Memory B cell (primary cell): Measurements from ENCODE around the gene BICC1.

ENCODE experiments used
- ATAC-seq: fragments of 150-1000 bp; cut with Tn5 transposase; 2 replicates; pipeline ENCODE4 v1.10.0; 2021; ENCODE audit warnings: low read depth, mild to moderate bottlenecking, moderate library complexity
- DNase-seq, 2 donors: peaks; one replicate each; pipeline ENCODE4 v3.0.0; 2022; ENCODE audit warnings: low spot score in 2 of 2
- H3K27ac Mint-ChIP-seq: one replicate; pipeline ENCODE4 v1.8.0; 2022; ENCODE audit warnings: mild to moderate bottlenecking, moderate library complexity, mixed read lengths
- H3K27me3 Mint-ChIP-seq: one replicate; pipeline ENCODE4 v1.8.0; 2022; ENCODE audit warnings: mixed read lengths
- H3K36me3 Mint-ChIP-seq: one replicate; pipeline ENCODE4 v1.8.0; 2022; ENCODE audit warnings: mild to moderate bottlenecking, mixed read lengths
- H3K4me1 Mint-ChIP-seq: one replicate; pipeline ENCODE4 v1.8.0; 2022; ENCODE audit warnings: mixed read lengths
- H3K4me3 Mint-ChIP-seq: one replicate; pipeline ENCODE4 v1.8.0; 2022; ENCODE audit warnings: mild to moderate bottlenecking, moderate library complexity, mixed read lengths
- H3K9me3 Mint-ChIP-seq: one replicate; pipeline ENCODE4 v1.8.0; 2022; ENCODE audit warnings: mixed read lengths

Gene BICC1

GRCh38 chr10:58621379-58622077 is 108.9 kb downstream of the BICC1 start:
- Mint-ChIP-seq H3K9me3 (no peaks in the 10 kb centered on the region), H3K4me3 (no peak overlapping the region), H3K36me3 (no peaks in the 10 kb centered on the region), H3K27ac (no peak overlapping the region), H3K4me1 (no peaks in the 10 kb centered on the region), H3K27me3 (no peaks in the 10 kb centered on the region)
- ATAC-seq (no peak), DNase-seq (no peak)

GRCh38 chr10:58622246-58622645 is 109.6 kb downstream of the BICC1 start:
- Mint-ChIP-seq H3K27me3 (no peaks in the 10 kb centered on the region), H3K27ac (no peak overlapping the region), H3K4me1 (no peaks in the 10 kb centered on the region), H3K4me3 (no peak overlapping the region), H3K36me3 (no peaks in the 10 kb centered on the region), H3K9me3 (no peaks in the 10 kb centered on the region)
- no peak for DNase-seq
- no peak for ATAC-seq

GRCh38 chr10:58625070-58625469 is 112.4 kb downstream of the BICC1 start:
- DNase-seq: no peak

GRCh38 chr10:58627392-58627791 is 114.7 kb downstream of the BICC1 start:
- Mint-ChIP-seq H3K36me3 (no peaks in the 10 kb centered on the region), H3K9me3 (no peaks in the 10 kb centered on the region), H3K4me1 (no peaks in the 10 kb centered on the region), H3K27ac (no peak overlapping the region), H3K27me3 (peaks cover 2% of the 10 kb centered on the region), H3K4me3 (no peak overlapping the region)
- no peak for ATAC-seq
- DNase-seq: no peak

More at GRCh38 chr10:58625070-58625469, 112.4 kb downstream of the BICC1 start:
- no peaks in the 10 kb centered on the region for H3K36me3 Mint-ChIP-seq
- peaks cover 2% of the 10 kb centered on the region for H3K27me3 Mint-ChIP-seq
- no peak overlapping the region for H3K4me3 Mint-ChIP-seq
- no peak for ATAC-seq
- no peaks in the 10 kb centered on the region for H3K4me1 Mint-ChIP-seq
- no peaks in the 10 kb centered on the region for H3K9me3 Mint-ChIP-seq
- H3K27ac Mint-ChIP-seq: no peak overlapping the region

GRCh38 chr10:58631715-58632114 is 119.0 kb downstream of the BICC1 start:
- H3K36me3 Mint-ChIP-seq: no peaks in the 10 kb centered on the region
- peaks cover 2% of the 10 kb centered on the region for H3K27me3 Mint-ChIP-seq
- ATAC-seq (no peak), DNase-seq (no peak)
- H3K4me3 Mint-ChIP-seq: no peak overlapping the region
- H3K4me1 Mint-ChIP-seq: no peaks in the 10 kb centered on the region
- no peaks in the 10 kb centered on the region for H3K9me3 Mint-ChIP-seq
- H3K27ac Mint-ChIP-seq: no peak overlapping the region

- no peak overlapping the region for H3K4me3 Mint-ChIP-seq
- no peak overlapping the region for H3K27ac Mint-ChIP-seq
- H3K36me3 Mint-ChIP-seq: no peaks in the 10 kb centered on the region
- peaks cover 2% of the 10 kb centered on the region for H3K27me3 Mint-ChIP-seq
- ATAC-seq (no peak), DNase-seq (no peak)
- no peaks in the 10 kb centered on the region for H3K4me1 Mint-ChIP-seq
- no peaks in the 10 kb centered on the region for H3K9me3 Mint-ChIP-seq
These were observed 119.5 kb downstream of the BICC1 start for GRCh38 chr10:58632216-58632615.

GRCh38 chr10:58637352-58637751 is 124.7 kb downstream of the BICC1 start:
- Mint-ChIP-seq H3K9me3 (no peaks in the 10 kb centered on the region), H3K4me1 (no peaks in the 10 kb centered on the region), H3K27me3 (peaks cover 2% of the 10 kb centered on the region), H3K27ac (no peak overlapping the region), H3K36me3 (no peaks in the 10 kb centered on the region), H3K4me3 (no peak overlapping the region)
- no peak for ATAC-seq
- DNase-seq: no peak

GRCh38 chr10:58638388-58638787 is 125.7 kb downstream of the BICC1 start:
- no peaks in the 10 kb centered on the region for H3K9me3 Mint-ChIP-seq
- DNase-seq (no peak), ATAC-seq (no peak)
- H3K27ac Mint-ChIP-seq: no peak overlapping the region
- peaks cover 3% of the 10 kb centered on the region for H3K27me3 Mint-ChIP-seq
- H3K4me1 Mint-ChIP-seq: no peaks in the 10 kb centered on the region
- no peak overlapping the region for H3K4me3 Mint-ChIP-seq
- no peaks in the 10 kb centered on the region for H3K36me3 Mint-ChIP-seq

- Mint-ChIP-seq H3K9me3 (no peaks in the 10 kb centered on the region), H3K27me3 (peaks cover 3% of the 10 kb centered on the region), H3K4me3 (no peak overlapping the region), H3K27ac (no peak overlapping the region), H3K4me1 (no peaks in the 10 kb centered on the region), H3K36me3 (no peaks in the 10 kb centered on the region)
- ATAC-seq (no peak), DNase-seq (no peak)
These were observed 128.4 kb downstream of the BICC1 start for GRCh38 chr10:58641095-58641531.

- ATAC-seq: no peak
- no peaks in the 10 kb centered on the region for H3K4me1 Mint-ChIP-seq
- H3K36me3 Mint-ChIP-seq: no peaks in the 10 kb centered on the region
These were observed 129.0 kb downstream of the BICC1 start for GRCh38 chr10:58641708-58642107.

GRCh38 chr10:58642283-58642682 is 129.6 kb downstream of the BICC1 start:
- DNase-seq: no peak

More at GRCh38 chr10:58641708-58642107, 129.0 kb downstream of the BICC1 start:
- Mint-ChIP-seq H3K27me3 (peaks cover 3% of the 10 kb centered on the region), H3K4me3 (no peak overlapping the region), H3K9me3 (no peaks in the 10 kb centered on the region), H3K27ac (no peak overlapping the region)
- DNase-seq: no peak

GRCh38 chr10:58642916-58643428 is 130.3 kb downstream of the BICC1 start:
- no peaks in the 10 kb centered on the region for H3K9me3 Mint-ChIP-seq
- no peaks in the 10 kb centered on the region for H3K36me3 Mint-ChIP-seq
- H3K4me1 Mint-ChIP-seq: no peaks in the 10 kb centered on the region
- H3K4me3 Mint-ChIP-seq: no peak overlapping the region
- ATAC-seq (no peak), DNase-seq (no peak)
- peaks cover 3% of the 10 kb centered on the region for H3K27me3 Mint-ChIP-seq
- no peak overlapping the region for H3K27ac Mint-ChIP-seq

More at GRCh38 chr10:58642283-58642682, 129.6 kb downstream of the BICC1 start:
- Mint-ChIP-seq H3K27ac (no peak overlapping the region), H3K4me3 (no peak overlapping the region), H3K9me3 (no peaks in the 10 kb centered on the region), H3K36me3 (no peaks in the 10 kb centered on the region), H3K27me3 (peaks cover 3% of the 10 kb centered on the region), H3K4me1 (no peaks in the 10 kb centered on the region)
- ATAC-seq: no peak

GRCh38 chr10:58644311-58644710 is 131.6 kb downstream of the BICC1 start:
- Mint-ChIP-seq H3K9me3 (no peaks in the 10 kb centered on the region), H3K27ac (no peak overlapping the region), H3K4me1 (no peaks in the 10 kb centered on the region), H3K27me3 (peaks cover 3% of the 10 kb centered on the region), H3K36me3 (no peaks in the 10 kb centered on the region), H3K4me3 (no peak overlapping the region)
- DNase-seq: no peak
- ATAC-seq: no peak

GRCh38 chr10:58645416-58646146 is 132.9 kb downstream of the BICC1 start:
- Mint-ChIP-seq H3K27ac (no peak overlapping the region), H3K4me1 (no peaks in the 10 kb centered on the region), H3K9me3 (no peaks in the 10 kb centered on the region), H3K4me3 (no peak overlapping the region), H3K36me3 (no peaks in the 10 kb centered on the region), H3K27me3 (peaks cover 3% of the 10 kb centered on the region)
- ATAC-seq (no peak), DNase-seq (no peak)
